ENCODE measurements around the gene ACAD10.

Gene ACAD10

GRCh38 chr12:111780166-111780565 is 94.3 kb downstream of the ACAD10 start:
- DNase-seq, result no peak

- DNase-seq, result no peak
These were observed 94.8 kb downstream of the ACAD10 start for GRCh38 chr12:111780615-111781014.

GRCh38 chr12:111781085-111781658 is 95.3 kb downstream of the ACAD10 start:
- DNase-seq, result no peak

GRCh38 chr12:111783046-111783445 is 97.2 kb downstream of the ACAD10 start:
- DNase-seq, result no peak

GRCh38 chr12:111784953-111785352 is 99.1 kb downstream of the ACAD10 start:
- DNase-seq, result no peak

- DNase-seq, result no peak
These were observed 99.8 kb downstream of the ACAD10 start for GRCh38 chr12:111785651-111786050.

GRCh38 chr12:111788178-111788654 is 102.4 kb downstream of the ACAD10 start:
- DNase-seq, result no peak

- DNase-seq, result no peak
These were observed 103.9 kb downstream of the ACAD10 start for GRCh38 chr12:111789779-111790178.

- DNase-seq, result no peak
These were observed 105.7 kb downstream of the ACAD10 start for GRCh38 chr12:111791507-111791906.

- no peak for DNase-seq
These were observed 106.5 kb downstream of the ACAD10 start for GRCh38 chr12:111792155-111792855.

- DNase-seq, result no peak
These were observed 107.0 kb downstream of the ACAD10 start for GRCh38 chr12:111792856-111793235.

GRCh38 chr12:111798182-111798581 is 112.3 kb downstream of the ACAD10 start:
- DNase-seq, result no peak

GRCh38 chr12:111799758-111800157 is 113.9 kb downstream of the ACAD10 start:
- DNase-seq, result no peak

- DNase-seq, result no peak
These were observed 117.3 kb downstream of the ACAD10 start for GRCh38 chr12:111803038-111803626.

- no peak for DNase-seq
These were observed 118.0 kb downstream of the ACAD10 start for GRCh38 chr12:111803851-111804250.

GRCh38 chr12:111806304-111806703 is 120.5 kb downstream of the ACAD10 start:
- no peak for DNase-seq
